GM12878 (cell line): ENCODE results near the gene OPN4. TPM values are rescaled to one million over a fixed set of nuclear protein-coding genes. Genes with fewer than 3 reads are reported as not detected.

Source experiments
- ATAC-seq: fragments of 200-7000 bp; cut with Tn5 transposase; 3 replicates; pipeline ENCODE4 v1.9.1; 2020; ENCODE audit warnings: mild to moderate bottlenecking, moderate library complexity
- BruUV-seq: library from RNA; stranded (reverse); fragments of 400-500 nt; replicated peaks from 2 replicates; lab custom pipeline; 2021; lab: Mats Ljungman, UMichigan
- CTCF ChIA-PET: fragments of 300-600 bp; sonication (Branson Sonifier 250); formaldehyde crosslinking; extraction: SDS; loops from one replicate; lab custom pipeline; 2021; ENCODE audit warnings: inconsistent platforms; lab: Yijun Ruan, JAX
- POLR2A ChIA-PET: fragments of 350-600 bp; formaldehyde crosslinking; extraction: SDS; loops from one replicate; lab custom pipeline; 2021; ENCODE audit warnings: inconsistent platforms; lab: Charles Lee
- RAD21 ChIA-PET: fragments of 300-600 bp; sonication (Branson Sonifier 250); formaldehyde crosslinking; loops from one replicate; lab custom pipeline; 2023; ENCODE audit warnings: antibody characterized with exemption; ENCODE audit not compliant: unreplicated experiment; lab: Charles Lee
- SMC1A ChIA-PET: fragments of 300-600 bp; sonication (Branson Sonifier 250); formaldehyde crosslinking; loops from one replicate; lab custom pipeline; 2023; ENCODE audit not compliant: unreplicated experiment, uncharacterized antibody; lab: Charles Lee
- DNase-seq: peaks from one replicate; pipeline ENCODE4 v3.0.0-alpha.2; 2011; ENCODE audit warnings: low read depth, low spot score
- FAIRE-seq: peaks from 3 replicates; lab custom pipeline; 2011; peaks lifted over from hg19 to GRCh38; lab: Jason Lieb, UNC
- H2AFZ ChIP-seq: 2 replicates; pipeline ENCODE4 v1.6.0; 2011; ENCODE audit warnings: low read depth, low read length, control low read depth; ENCODE audit not compliant: control insufficient read depth
- H3K27ac ChIP-seq: 2 replicates; pipeline ENCODE4 v1.5.1; 2011; ENCODE audit warnings: control low read depth; ENCODE audit not compliant: control insufficient read depth, insufficient read depth
- H3K27me3 ChIP-seq, 2 experiments: replicated peaks in 1 of 2; 2 replicates each; pipeline versions ENCODE4 v1.6.0 to v1.6.1; 2011; ENCODE audit warnings: low read length in 1 of 2; ENCODE audit not compliant: control insufficient read depth in 2 of 2, insufficient read depth in 2 of 2
- H3K36me3 ChIP-seq, 2 experiments: 2 replicates each; pipeline ENCODE4 v1.5.1; 2011; ENCODE audit warnings: low read length in 1 of 2; ENCODE audit not compliant: control insufficient read depth in 2 of 2, insufficient read depth in 2 of 2
- H3K4me1 ChIP-seq: 2 replicates; pipeline ENCODE4 v1.6.1; 2011; ENCODE audit warnings: mild to moderate bottlenecking, low read length, moderate library complexity, mixed read lengths; ENCODE audit not compliant: control insufficient read depth, insufficient read depth
- H3K4me2 ChIP-seq: 2 replicates; pipeline ENCODE4 v1.6.0; 2011; ENCODE audit warnings: control low read depth; ENCODE audit not compliant: control insufficient read depth, insufficient read depth
- H3K4me3 ChIP-seq: fragments of 200-600 bp; sonication (generic); 2 replicates; pipeline ENCODE4 v1.5.1; 2016
- H3K79me2 ChIP-seq: 2 replicates; pipeline ENCODE4 v1.6.0; 2011; ENCODE audit warnings: low read length; ENCODE audit not compliant: control insufficient read depth, insufficient read depth
- H3K9ac ChIP-seq: 2 replicates; pipeline ENCODE4 v1.8.0; 2011; ENCODE audit warnings: low read length, control low read depth, mixed read lengths; ENCODE audit not compliant: control insufficient read depth, insufficient read depth
- H3K9me3 ChIP-seq: replicated peaks from 3 replicates; pipeline ENCODE4 v1.5.1; 2011; ENCODE audit warnings: mild to moderate bottlenecking, low read length; ENCODE audit not compliant: control insufficient read depth, insufficient read depth
- H4K20me1 ChIP-seq: 2 replicates; pipeline ENCODE4 v1.6.0; 2011; ENCODE audit not compliant: control insufficient read depth, insufficient read depth
- ATF2 ChIP-seq: IDR thresholded peaks from 2 replicates; pipeline ENCODE4 v1.6.1; 2012; ENCODE audit warnings: low read length, inconsistent platforms
- BACH1 ChIP-seq: fragments of 450-650 bp; IDR thresholded peaks from 2 replicates; pipeline ENCODE4 v1.6.1; 2017; ENCODE audit warnings: mild to moderate bottlenecking, borderline replicate concordance
- CHD4 ChIP-seq: fragments of 200-600 bp; sonication (generic); IDR thresholded peaks from 2 replicates; pipeline ENCODE4 v1.6.1; 2016; ENCODE audit warnings: mild to moderate bottlenecking
- EED ChIP-seq: sonication (generic); IDR thresholded peaks from 2 replicates; pipeline ENCODE4 v1.6.1; 2016; ENCODE audit warnings: antibody characterized with exemption, low read depth
- MTA3 ChIP-seq: IDR thresholded peaks from 2 replicates; pipeline ENCODE4 v1.6.1; 2012; ENCODE audit warnings: low read length, inconsistent platforms, borderline replicate concordance
- MYB ChIP-seq: fragments of 150-350 bp; IDR thresholded peaks from 2 replicates; pipeline ENCODE4 v1.6.1; 2014; ENCODE audit warnings: mild to moderate bottlenecking, low read depth, low read length, borderline replicate concordance
- PAX5 ChIP-seq: IDR thresholded peaks from 2 replicates; pipeline ENCODE4 v1.6.1; 2011; ENCODE audit warnings: low read depth, low read length, borderline replicate concordance
- PAX8 ChIP-seq: fragments of 450-650 bp; IDR thresholded peaks from 2 replicates; pipeline ENCODE4 v1.6.1; 2017; ENCODE audit warnings: mild to moderate bottlenecking, moderate library complexity
- ZNF384 ChIP-seq: IDR thresholded peaks from 2 replicates; pipeline ENCODE4 v1.6.1; 2012; ENCODE audit warnings: low read depth, mild to moderate bottlenecking, low read length, improper control_type of control experiment, borderline replicate concordance
- WGBS: methylation state at CpG from one replicate; pipeline ENCODE4 v1.1.6; 2016; ENCODE audit warnings: low lambda C conversion rate; ENCODE audit not compliant: insufficient replicate concordance, insufficient coverage; ENCODE audit errors: missing lambda C conversion rate; 5-methylcytosine and 5-hydroxymethylcytosine counted together
- in situ Hi-C: fragments of 300-500 bp; cut with MboI; formaldehyde crosslinking; loops from 9 replicates; pipeline ENCODE4 v1.14.3; 2018; ENCODE audit warnings: mixed read lengths
- intact Hi-C: fragments of 100-400 bp; cut with micrococcal nuclease; formaldehyde crosslinking; loops from one replicate; pipeline ENCODE4 v1.14.2; 2022; ENCODE audit not compliant: unreplicated experiment
- polyA plus RNA-seq, 11 experiments: library from polyadenylated mRNA; depleted of rRNA in 4 of 11; unstranded in 6 of 11; stranded (reverse) in 5 of 11; fragments of >200 nt; fragmentation: Nextera tagmentation in 4 of 11; fragmentation: Illumina TruSeq in 1 of 11; extraction: Ambion mirVana in 4 of 11; extraction: Trizol in 1 of 11; gene quantifications; 1 replicate in 1 of 11; 2 replicates in 10 of 11; pipeline versions ENCODE4 v1.2.1 to v1.2.3, GENCODE V29; 2011 to 2016; ENCODE audit warnings: inconsistent platforms in 2 of 11, missing spikeins in 2 of 11, low read depth in 1 of 11
- total RNA-seq, 4 experiments: library from RNA; depleted of rRNA in 3 of 4; stranded (reverse); fragments of >200 nt in 3 of 4; fragmentation: Illumina TruSeq in 1 of 4; extraction: Trizol in 1 of 4; gene quantifications; 2 replicates each; pipeline versions ENCODE4 v1.2.1 to v1.2.3, GENCODE V29; 2013 to 2021

OPN4 gene
- total and polyA plus RNA-seq, 10 of the 15 experiments (the other 5 are each of a cell fraction or from before 2014, with no cell fraction given), result not detected

- H4K20me1 ChIP-seq, result no peaks in the 10 kb centered on the region
- H2AFZ ChIP-seq, result no peak overlapping the region
- no TSS peak for BruUV-seq
- DNase-seq (no peak), FAIRE-seq (no peak), ATAC-seq (no peak)
- ChIA-PET RAD21 (no interaction called here), SMC1A (interaction anchor here (2.4 kb wide), 1 partner anchor 14 kb away, joined by 7 read pairs; no protein-coding TSS in a partner anchor), POLR2A (no interaction called here), CTCF (no interaction called here)
- H3K9me3 ChIP-seq, result no peaks in the 10 kb centered on the region
- no peak overlapping the region for H3K4me2 ChIP-seq
- H3K27me3 ChIP-seq, result no peaks in the 10 kb centered on the region; a peak in 1 of 4 replicates
- H3K9ac ChIP-seq, result no peak overlapping the region
- no peak for TF ChIP-seq ZNF384
- TF ChIP-seq CHD4, result no peak
- no peak for TF ChIP-seq MTA3
- WGBS, result 43% methylated on average over 8 of the region's 8 CpGs
- H3K4me3 ChIP-seq, result no peak overlapping the region
- intact Hi-C loops, result no loop called here
- no peaks in the 10 kb centered on the region for H3K4me1 ChIP-seq
- no peaks in the 10 kb centered on the region for H3K79me2 ChIP-seq
- no peaks in the 10 kb centered on the region for H3K36me3 ChIP-seq
- no peak overlapping the region for H3K27ac ChIP-seq
- in situ Hi-C loops, result no loop called here
These were observed 16.0 kb downstream of the OPN4 start for GRCh38 chr10:86670290-86670811.

- Histone ChIP-seq H3K4me2 (no peak overlapping the region), H3K36me3 (no peaks in the 10 kb centered on the region), H3K4me1 (no peaks in the 10 kb centered on the region), H3K4me3 (no peak overlapping the region), H3K9me3 (no peaks in the 10 kb centered on the region), H4K20me1 (no peaks in the 10 kb centered on the region), H3K27ac (no peak overlapping the region), H3K27me3 (no peaks in the 10 kb centered on the region; a peak in 1 of 4 replicates), H3K79me2 (no peaks in the 10 kb centered on the region), H3K9ac (no peak overlapping the region), H2AFZ (no peak overlapping the region)
- in situ Hi-C loops, result no loop called here
- ChIA-PET CTCF (interaction anchor here (0.5 kb wide), 1 partner anchor 32 kb away, joined by 3 read pairs; no protein-coding TSS in a partner anchor), SMC1A (interaction anchor here (0.8 to 2.4 kb wide), 3 partner anchors 13 to 29 kb away, joined by 3 to 13 read pairs (median 7); no protein-coding TSS in a partner anchor), POLR2A (no interaction called here), RAD21 (interaction anchor here (0.6 to 1.7 kb wide), 2 partner anchors 26 to 230 kb away, joined by 3 to 7 read pairs; no protein-coding TSS in a partner anchor)
- ATAC-seq (no peak), DNase-seq (no peak), FAIRE-seq (no peak)
- no TSS peak for BruUV-seq
- no peak for TF ChIP-seq BACH1
- no peak for TF ChIP-seq ATF2
- TF ChIP-seq MYB, result no peak
- no peak for TF ChIP-seq EED
- TF ChIP-seq PAX5, result no peak
- TF ChIP-seq PAX8, result no peak
- intact Hi-C loops, result no loop called here
- 35% methylated on average over 8 of the region's 8 CpGs for WGBS
These were observed 16.5 kb downstream of the OPN4 start for GRCh38 chr10:86670876-86671275.
